Mesenteric fat pad (tissue), 1 donor: Measurements from ENCODE around the gene SMYD3. TPM values are rescaled to one million over a fixed set of nuclear protein-coding genes. Genes with fewer than 3 reads are reported as not detected.
"Not testable (repeated sequence)": the region's sequence is repeated elsewhere in the genome, so short reads cannot be mapped to it uniquely, and the experiment has no call there.

Experiments
- DNase-seq: peaks from one replicate; pipeline ENCODE4 v3.0.0-alpha.2; 2020; ENCODE audit warnings: low spot score
- total RNA-seq: library from RNA; stranded (reverse); fragmentation: NEBNext Ultra II Directional; extraction: Animal tissue kit (Norgen Biotek cat#: 25700); gene quantifications from one replicate; pipeline ENCODE4 v1.2.1, GENCODE V29; 2021
- donor health status: DM: yes; HTN: yes; CAD: no.

SMYD3 gene
- total RNA-seq, 1 donor from 2014 or later = 12.4 TPM

- no peak for DNase-seq
These were observed 755.2 kb downstream of the SMYD3 start for GRCh38 chr1:245751726-245752470.

GRCh38 chr1:245751116-245751515 lies 756.0 kb downstream of the SMYD3 start:
- DNase-seq = no peak

GRCh38 chr1:245750261-245750660 lies 756.8 kb downstream of the SMYD3 start:
- no peak for DNase-seq

- DNase-seq = no peak
These were observed 758.0 kb downstream of the SMYD3 start for GRCh38 chr1:245749053-245749452.

GRCh38 chr1:245748646-245749045 lies 758.4 kb downstream of the SMYD3 start:
- no peak for DNase-seq

- DNase-seq = no peak
These were observed 758.8 kb downstream of the SMYD3 start for GRCh38 chr1:245748240-245748639.

- no peak for DNase-seq
These were observed 764.2 kb downstream of the SMYD3 start for GRCh38 chr1:245742896-245743295.

- not testable (repeated sequence) for DNase-seq
These were observed 766.7 kb downstream of the SMYD3 start for GRCh38 chr1:245740336-245740735.

- no peak for DNase-seq
These were observed 776.3 kb downstream of the SMYD3 start for GRCh38 chr1:245730801-245731200.

GRCh38 chr1:245728035-245728434 lies 779.0 kb downstream of the SMYD3 start:
- not testable (repeated sequence) for DNase-seq

- no peak for DNase-seq
These were observed 785.6 kb downstream of the SMYD3 start for GRCh38 chr1:245721488-245721887.

GRCh38 chr1:245718951-245719350 lies 788.1 kb downstream of the SMYD3 start:
- no peak for DNase-seq

GRCh38 chr1:245718123-245718522 lies 789.0 kb downstream of the SMYD3 start:
- DNase-seq = no peak

- no peak for DNase-seq
These were observed 789.5 kb downstream of the SMYD3 start for GRCh38 chr1:245717611-245718010.

GRCh38 chr1:245716561-245716960 lies 790.5 kb downstream of the SMYD3 start:
- no peak for DNase-seq

GRCh38 chr1:245715970-245716369 lies 791.1 kb downstream of the SMYD3 start:
- DNase-seq = no peak

GRCh38 chr1:245715291-245715701 lies 791.8 kb downstream of the SMYD3 start:
- DNase-seq = no peak

GRCh38 chr1:245714027-245714426 lies 793.1 kb downstream of the SMYD3 start:
- DNase-seq = not testable (repeated sequence)

GRCh38 chr1:245710961-245711903 lies 795.8 kb downstream of the SMYD3 start:
- no peak for DNase-seq

GRCh38 chr1:245707941-245708340 lies 799.1 kb downstream of the SMYD3 start:
- DNase-seq = no peak

- DNase-seq = peak; percentile 62
These were observed 802.3 kb downstream of the SMYD3 start for GRCh38 chr1:245704765-245705164.

GRCh38 chr1:245704341-245704740 lies 802.7 kb downstream of the SMYD3 start:
- DNase-seq = peak; percentile 37
